HS-5 (cell line): Measurements from ENCODE around the gene FAM177A1.
"Not testable (repeated sequence)": the region's sequence is repeated elsewhere in the genome, so short reads cannot be mapped to it uniquely, and the experiment has no call there.

ENCODE experiments used
- DNase-seq: peaks from one replicate; pipeline ENCODE4 v3.0.0-alpha.2; 2012; ENCODE audit warnings: low read depth

FAM177A1 gene

DNA sequence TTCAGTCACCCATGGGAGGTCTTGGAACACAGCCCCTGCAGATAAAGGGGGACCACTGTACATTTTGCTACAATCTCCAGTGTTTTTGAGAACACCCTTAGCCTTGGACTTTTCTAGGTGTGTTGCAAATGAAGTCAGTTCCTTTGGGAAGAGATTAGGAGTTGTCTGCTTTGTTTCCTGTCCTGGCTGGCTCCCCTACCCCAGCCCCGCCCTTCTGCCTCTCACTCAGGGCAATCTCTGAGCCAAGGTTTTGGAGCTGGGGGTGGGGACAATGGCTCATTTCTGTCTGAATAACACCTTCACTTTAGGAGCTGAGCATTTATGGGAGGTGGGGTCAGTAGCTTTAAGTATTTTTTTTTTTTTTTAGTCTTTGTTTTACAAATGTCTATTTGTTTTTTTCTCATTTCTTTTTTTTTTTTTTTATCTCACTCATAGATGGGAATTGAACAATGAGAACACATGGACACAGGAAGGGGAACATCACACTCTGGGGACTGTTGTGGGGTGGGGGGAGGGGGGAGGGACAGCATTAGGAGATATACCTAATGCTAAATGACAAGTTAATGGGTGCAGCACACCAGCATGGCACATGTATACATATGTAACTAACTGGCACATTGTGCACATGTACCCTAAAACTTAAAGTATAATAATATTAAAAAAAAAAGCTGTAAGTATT lies 15.2 kb downstream of the FAM177A1 start:
- not testable (repeated sequence) for DNase-seq

DNA sequence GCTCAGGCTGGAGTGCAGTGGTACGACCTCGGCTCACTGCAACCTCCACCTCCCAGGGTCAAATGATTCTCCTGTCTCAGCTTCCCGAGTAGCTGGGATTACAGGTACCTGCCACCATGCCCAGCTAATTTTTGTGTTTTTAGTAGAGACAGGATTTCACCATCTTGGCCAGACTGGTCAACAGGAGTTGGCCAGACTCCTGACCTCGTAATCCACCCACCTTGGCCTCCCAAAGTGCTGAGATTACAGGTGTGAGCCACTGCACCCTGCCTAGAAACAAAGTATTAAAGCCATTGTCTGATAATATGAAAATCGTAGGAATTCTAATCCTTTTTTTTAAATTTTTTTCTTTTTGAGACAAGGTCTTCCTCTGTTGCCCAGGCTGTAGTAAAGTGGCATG lies 19.7 kb downstream of the FAM177A1 start:
- DNase-seq = not testable (repeated sequence)

DNA sequence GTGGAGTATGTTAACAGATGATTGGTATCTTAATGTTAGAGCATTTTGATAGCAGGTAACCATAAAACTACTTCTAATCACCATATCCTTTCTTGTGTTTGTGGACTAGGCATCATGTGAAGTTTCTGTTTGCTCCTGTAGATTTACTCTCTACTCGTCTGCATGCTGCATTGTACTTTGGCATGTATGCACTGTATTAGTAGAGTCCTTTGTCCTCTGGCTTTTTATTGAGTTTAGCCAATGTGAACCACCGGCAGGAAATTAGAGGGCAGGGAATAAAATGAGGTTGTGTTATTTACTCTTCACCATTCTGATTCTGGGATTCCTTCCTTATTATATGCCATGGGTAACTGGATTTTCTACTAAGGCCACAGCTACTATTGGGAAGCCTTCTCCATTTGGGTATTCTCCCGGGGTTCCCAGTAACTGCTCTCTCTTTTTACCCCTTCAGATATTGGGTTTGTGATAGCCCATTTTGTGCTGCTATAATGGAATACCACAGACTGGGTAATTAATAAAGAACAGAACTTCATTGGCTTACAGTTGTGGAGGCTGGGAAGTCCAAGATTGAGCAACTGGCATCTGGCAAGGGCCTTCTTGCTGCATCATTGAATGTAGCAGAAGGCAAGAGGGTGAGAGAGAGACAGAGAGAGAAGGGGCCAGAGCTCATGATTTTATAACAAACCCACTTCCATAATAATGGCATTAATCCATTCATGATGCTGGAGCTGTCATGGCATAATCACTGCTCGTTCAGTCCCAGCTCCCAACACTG lies 22.4 kb downstream of the FAM177A1 start:
- DNase-seq = no peak

DNA sequence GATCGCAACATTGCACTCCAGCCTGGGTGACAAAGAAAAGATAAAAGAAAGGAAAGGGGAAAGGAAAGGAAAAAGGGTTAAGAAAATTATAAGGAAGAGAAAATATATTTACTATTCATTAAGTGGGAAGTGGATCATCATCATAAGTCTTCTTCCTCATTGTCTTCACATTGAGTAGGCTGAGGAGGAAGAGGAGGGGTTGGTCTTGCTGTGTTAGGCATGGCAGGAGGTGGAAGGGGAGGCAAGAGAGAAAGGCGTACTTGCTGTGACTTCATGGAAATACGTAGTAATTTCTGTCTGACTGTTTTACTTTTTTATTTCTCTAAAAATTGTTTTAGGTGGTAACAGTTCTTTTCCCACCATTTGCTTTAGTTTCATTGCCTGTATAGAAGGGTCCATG lies 26.2 kb downstream of the FAM177A1 start:
- DNase-seq = no peak

DNA sequence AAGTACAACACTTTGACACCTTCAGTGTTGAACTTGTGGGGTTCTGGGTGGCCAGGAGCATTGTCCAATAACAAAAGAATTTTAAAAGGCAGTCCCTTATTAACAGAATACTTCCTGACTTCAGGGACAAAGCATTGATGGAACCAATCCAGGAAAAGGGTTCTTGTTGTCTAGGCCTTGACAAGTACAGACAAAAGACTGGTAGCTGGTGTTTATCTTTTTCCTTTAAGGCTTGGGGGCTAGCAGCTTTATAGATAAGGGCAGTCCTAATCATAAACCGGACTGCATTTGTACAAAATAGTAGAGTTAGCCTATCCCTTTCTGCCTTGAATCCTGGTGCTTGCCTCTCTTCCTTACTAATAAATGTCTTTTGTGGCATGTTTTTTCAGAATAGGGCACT lies 27.4 kb downstream of the FAM177A1 start:
- no peak for DNase-seq

DNA sequence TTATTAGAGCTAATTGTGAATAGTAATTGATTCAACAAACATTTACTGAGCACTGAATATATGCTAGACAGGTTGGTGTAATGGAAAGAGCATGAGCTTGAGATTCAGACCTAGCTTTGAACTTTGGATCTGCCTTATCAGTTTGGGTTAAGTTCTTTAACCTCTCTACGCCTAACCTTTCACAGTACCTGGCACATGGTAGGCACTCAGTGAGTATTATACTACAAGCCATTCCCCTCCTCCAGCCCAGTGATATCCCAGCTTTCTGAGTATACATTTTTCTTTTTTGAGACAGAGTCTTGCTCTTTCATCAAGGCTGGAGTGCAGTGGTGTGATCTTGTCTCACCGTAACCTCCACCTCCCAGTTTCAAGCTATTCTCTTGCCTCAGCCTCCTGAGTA lies 32.0 kb downstream of the FAM177A1 start:
- no peak for DNase-seq

DNA sequence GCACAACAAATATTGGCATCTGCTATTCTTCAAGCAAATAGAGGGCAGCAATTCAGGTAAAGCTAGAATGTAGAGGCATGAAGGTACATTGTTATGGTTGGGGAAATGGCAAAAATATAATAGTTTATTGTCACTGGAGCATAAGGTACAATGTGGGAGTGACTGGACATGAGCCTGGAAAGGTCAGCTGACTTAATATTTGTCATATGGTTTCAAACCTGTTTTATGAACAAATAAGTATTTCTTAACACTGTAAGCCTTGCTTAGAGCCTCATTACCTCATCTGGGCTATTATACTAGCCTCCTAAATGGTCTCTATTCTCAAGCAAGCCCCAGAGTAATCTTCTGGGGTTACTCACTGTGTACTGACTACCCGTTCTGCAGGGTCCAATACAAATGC lies 33.7 kb downstream of the FAM177A1 start:
- DNase-seq = no peak

DNA sequence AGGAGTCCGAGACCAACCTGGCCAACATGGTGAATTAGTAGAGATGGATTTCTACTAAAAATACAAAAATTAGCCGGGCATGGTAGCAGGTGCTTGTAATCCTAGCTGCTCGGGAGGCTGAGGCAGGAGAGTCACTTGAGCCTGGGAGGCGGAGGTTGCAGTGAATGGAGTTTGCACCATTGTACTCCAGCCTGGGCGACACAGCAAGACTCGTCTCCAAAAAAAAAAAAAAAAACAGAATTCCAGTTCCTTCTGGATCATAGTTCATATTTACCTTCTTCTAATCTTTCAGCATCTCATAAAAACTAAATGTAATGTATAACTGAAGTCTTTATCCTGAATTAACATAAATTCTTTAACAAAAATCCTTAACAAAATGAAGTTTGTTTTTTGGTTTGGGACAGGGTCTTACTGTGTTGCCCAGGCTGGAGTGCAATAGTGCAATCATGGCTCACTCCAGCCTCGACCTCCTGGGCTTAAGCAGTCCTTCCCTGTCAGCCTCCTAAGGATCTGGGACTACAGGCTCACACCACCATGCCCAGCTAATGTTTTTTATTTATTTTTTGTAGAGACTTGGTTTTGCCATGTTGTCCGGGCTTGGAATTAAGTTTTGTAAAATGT lies 37.6 kb downstream of the FAM177A1 start:
- DNase-seq = no peak

DNA sequence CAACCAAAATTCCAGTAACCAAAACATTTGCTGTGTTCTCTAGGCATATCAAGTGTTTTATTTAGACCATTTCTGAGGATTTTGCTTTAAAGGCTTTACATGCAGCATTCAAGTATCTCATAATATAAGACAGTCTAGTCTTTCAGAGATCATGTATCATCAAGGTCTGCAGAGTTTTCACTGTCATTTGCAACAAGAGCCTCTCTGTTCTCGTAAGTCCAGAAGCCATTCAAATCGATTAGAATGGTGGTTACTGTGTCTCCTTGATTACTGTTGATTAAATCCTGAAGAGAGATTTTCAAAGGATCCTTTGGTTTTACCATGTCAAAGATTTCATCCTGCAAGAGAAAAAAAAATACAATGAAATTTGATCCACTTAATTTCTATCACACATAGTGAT lies 39.4 kb downstream of the FAM177A1 start:
- no peak for DNase-seq

DNA sequence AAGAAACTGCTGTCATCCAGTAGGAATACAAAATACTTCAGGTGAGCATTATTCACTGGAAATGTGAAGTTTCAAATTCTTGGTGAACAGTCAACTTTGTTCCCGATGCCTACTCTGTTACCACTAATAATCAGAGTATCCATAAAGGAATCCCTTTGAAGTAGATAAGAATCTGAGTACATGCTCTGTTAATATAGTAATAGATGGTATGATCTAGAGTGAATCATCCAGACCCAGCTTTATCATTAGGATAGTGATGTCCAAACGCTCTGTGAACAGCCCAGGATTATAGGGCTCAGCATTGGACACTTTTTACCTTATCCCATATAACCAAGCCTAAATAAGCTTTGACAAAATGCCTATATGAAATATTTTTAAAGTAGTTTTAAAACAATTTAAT lies 42.4 kb downstream of the FAM177A1 start:
- no peak for DNase-seq

DNA sequence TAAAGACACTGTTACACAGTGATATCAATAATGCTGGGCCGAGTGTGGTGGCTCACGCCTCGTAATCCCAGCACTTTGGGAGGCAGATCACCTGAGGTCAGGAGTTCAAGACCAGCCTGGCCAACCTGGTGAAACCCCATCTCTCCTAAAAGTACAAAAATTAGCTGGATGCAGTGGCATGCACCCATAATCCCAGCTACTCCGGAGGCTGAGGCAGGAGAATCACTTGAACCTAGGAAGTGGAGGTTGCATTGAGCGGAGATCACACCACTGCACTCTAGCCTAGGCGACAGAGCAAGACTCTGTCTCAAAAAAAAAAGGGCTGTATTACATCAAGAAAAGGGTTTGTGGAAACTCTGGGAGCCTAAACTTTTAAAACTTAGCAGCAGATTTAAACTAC lies 48.6 kb downstream of the FAM177A1 start:
- not testable (repeated sequence) for DNase-seq

DNA sequence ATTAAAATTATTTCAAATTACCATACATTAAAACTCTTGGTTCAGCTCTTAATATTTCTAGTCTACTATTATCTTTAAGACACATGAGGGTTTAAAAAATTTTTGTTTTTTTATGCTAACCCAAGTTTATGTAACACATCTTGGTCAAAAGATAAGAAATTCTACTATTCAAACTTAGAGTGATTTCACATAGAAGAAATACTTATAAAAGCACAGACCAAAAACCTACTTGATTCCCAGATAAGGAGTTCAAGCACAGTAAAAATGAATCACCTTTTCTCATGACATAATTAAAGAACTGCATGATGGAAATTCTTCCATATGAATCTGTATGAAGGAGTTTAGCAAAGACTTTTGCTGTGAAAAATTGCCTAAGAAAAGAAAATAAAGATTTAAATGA lies 61.8 kb downstream of the FAM177A1 start:
- no peak for DNase-seq

DNA sequence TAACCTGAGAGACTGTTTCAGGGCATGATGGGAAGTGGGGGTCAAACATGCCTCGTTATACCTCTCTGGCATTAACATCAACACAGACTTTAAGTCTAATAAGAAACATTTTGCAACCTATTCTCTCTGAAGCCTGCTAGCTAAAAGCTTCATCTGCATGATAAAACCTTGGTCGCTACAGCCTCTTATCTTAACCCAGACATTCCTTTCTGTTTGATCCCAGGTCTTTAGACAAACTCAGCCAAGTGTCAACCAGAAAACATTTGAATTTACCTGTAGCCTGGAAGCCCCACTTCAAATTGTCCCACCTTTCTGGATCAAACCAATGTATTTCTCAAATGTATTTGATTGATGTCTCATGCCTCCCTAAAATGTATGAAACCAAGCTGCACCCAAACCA lies 66.6 kb downstream of the FAM177A1 start:
- no peak for DNase-seq

DNA sequence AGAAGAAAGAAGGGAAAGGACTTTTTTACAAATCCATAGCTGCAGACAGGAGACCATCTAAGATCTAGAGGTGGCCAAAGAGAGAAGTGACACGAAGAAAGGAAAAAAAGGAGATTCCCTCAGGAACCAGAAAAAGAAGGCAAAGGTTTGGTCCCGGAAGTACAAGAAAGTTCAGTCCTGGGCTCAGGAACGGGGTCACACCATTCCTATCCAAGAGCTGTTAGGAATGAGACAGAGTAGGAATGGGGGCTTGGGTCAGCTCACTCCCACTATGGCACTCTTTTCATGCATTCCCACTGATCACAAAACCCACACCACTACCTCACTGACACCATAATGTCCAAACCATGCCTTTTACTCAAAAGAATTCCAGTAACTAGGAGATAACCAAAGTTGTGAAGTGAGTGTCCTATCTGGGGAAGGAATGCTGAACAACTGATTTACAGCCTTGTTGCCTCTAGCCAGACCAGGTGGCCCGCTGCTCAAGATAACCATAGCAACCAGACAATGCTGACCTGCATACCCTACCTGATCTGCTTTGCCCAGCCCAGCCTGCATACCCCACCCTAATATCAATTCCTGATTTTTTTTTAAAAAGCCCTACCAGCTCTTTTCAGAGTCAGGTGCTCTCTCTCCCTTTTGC lies 67.4 kb downstream of the FAM177A1 start:
- DNase-seq = no peak

DNA sequence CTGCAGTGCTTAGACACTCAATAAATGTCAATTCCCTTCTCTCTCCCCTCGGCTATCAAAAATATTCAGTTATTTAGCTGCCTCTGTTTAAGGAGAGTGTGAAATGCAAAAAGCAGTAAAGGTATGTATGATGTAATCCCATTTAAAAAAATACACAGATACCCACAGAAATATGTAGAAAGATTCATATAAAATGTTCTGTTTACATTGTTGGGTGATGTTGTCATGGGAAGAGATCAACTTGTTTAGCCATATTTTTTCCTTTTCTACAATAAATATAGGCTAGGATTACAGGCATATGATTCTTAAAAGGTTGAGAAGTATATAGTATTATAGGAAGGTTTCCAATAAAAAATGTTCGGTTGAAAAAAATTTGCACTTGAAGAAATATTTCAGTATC lies 68.0 kb downstream of the FAM177A1 start:
- DNase-seq = no peak

DNA sequence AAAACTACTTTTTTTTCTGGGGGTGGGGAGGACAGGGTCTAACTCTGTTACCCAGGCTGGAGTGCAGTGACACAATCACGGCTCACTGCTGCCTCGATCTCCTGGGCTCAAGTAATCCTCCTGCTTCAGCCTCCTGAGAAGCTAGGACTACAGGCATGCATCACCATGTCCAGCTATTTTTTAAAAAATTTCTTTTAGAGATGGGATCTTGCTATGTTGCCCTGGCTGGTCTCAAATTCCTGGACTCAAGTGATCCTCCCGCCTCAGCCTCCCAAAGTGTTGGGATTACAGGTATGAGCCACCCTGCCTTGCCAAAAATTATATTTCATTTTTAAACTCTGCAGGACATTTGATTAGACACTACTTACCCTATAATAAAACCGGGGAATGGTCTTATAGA lies 70.2 kb downstream of the FAM177A1 start:
- DNase-seq = no peak

DNA sequence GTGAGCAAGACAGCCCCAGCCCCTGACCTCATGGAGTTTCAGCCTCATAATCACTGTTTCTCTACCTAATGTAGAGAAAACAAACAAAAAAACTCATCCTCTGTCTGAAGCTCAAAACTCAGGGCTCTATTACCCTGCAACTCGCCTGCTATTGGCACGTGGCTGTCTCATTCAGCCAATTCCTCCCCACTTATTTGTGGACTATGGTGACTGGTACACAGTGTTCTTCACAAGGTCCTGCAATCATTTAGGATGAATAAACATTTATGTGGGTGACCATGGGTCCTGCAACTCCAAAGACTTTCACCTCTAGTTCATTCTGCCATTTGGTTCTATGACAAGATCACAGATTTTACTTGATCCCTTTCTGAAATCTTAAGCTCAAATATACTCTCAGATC lies 71.0 kb downstream of the FAM177A1 start:
- DNase-seq = no peak

DNA sequence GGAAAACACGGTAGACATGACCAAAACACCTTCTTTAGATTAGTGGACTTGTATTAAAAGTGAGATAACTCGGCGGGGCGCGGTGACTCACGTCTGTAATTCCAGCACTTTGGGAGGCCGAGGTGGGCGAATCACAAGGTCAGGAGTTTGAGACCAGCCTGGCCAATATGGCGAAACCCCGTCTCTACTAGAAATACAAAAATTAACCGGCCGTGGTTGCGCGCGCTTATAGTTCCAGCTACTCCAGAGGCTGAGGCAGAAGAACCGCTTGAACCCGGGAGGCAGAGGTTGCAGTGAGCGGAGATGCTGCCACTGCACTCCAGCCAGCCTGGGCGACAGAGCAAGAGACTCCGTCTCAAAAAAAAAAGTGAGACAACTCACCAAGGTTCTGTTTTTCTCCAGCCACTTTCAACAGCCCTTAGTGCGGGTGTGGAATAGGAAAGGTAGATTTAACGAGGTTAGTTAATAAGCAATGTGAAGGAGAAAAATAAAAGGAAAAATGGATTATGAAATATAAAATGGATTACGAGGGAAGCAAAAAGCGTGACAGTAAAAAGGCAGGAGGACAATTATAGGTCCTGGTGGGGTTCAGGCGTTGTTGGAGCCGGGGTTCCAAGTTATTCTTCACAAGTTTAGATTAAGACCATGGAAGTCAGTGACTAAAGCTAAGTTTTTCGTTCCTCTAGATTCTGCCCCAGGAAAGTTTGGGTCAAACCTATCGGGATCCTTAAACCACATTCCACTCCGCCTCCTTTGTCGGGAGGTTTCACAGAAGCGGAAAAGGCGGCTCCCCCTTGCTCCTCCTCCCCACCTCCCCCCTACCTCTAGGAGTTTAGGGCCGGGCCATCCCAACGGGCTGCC lies 75.2 kb downstream of the FAM177A1 start:
- DNase-seq = no peak

DNA sequence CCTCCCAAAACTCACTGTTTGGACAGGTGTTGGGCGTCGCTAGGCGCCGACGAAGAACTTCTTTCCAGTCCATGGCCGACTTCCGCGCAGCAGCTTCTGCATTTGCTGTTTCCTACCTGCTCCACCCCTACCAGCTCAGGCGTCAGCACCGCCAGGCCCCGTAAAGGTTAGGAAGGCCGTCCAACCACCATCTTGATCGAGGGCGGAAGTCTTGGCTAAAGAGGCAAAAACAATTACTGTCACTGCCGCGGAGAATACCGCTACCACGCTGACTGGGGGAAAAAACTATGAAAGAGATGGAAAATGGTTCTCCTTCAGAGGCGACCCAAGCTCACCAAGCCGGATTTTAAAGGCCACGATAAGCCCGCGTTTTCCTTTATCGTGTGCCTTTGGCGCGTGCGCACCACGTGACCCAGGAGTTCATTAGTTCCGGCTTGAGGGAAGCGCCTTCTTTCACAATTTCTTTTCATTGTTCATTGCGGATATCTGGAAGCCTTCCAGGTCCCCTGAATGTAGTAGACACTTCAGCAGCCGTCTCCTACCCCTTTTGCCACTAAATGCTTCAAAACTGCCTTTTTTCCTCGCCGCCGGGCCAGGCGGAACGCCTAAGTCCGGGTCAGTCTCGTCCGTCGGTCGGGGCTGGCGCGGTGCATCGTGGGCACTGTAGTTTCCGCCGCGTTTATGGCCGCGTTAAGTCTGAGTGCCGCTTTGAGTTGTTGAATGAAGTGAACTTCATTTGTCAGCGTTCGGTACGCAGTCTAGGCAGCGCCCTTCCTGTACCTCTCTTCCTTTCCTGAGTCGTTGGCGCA lies 76.0 kb downstream of the FAM177A1 start, which contains the start of the genes PPP2R3C and PRORP:
PPP2R3C (minus strand) TSS at position 104 of the 809 bp plus-strand sequence; CDS start at position 73, 31 bp downstream.
PRORP (plus strand) TSS at position 666 of the 809 bp plus-strand sequence. CDS start 694 bp downstream, outside the sequence.
- DNase-seq = peak; percentile 93

DNA sequence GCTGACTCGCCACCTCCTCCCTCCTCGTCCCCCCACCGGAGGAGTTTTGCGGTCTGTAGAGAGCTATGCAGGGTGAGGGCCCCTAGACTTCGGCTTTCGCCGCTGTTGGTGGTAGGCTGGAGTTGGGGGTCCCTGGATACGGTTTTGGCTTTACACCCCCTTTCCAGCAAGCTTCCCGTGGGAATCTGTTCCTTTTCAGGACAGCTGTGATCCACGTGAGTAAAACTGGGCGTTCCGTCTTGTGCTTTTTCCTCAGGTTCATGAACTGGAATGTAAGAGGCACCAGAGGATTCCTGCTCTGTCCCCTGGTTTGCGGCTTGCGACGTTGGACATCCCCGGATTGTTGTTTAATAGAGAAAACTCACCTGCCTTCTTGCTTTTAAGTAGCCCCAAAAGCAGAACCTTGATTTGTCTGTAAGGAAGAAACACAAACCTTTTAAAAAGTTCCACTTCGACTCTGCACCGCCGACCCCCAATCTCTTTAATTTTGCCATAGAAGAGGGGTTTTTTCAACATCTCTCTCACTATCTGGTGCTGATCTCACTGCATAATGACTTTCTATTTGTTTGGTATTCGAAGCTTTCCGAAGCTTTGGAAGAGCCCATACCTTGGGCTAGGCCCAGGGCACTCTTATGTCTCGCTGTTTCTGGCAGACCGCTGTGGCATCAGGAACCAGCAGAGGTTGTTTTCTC lies 76.8 kb downstream of the FAM177A1 start:
- DNase-seq = no peak
